GM18909 (cell line): Measurements from ENCODE around the gene CACNA2D1.
"Not testable (repeated sequence)": the region's sequence is repeated elsewhere in the genome, so short reads cannot be mapped to it uniquely, and the experiment has no call there.

Experiments
- ATAC-seq: cut with Tn5 transposase; IDR thresholded peaks from one replicate; pipeline ENCODE4 v1.9.1; 2021; ENCODE audit warnings: mild to moderate bottlenecking; ENCODE audit not compliant: unreplicated experiment, poor library complexity

Gene CACNA2D1

GRCh38 chr7:82141427-82141826, 302.1 kb downstream of the CACNA2D1 start:
- ATAC-seq = no peak

GRCh38 chr7:82140608-82141007, 303.0 kb downstream of the CACNA2D1 start:
- ATAC-seq = not testable (repeated sequence)

- ATAC-seq = no peak
Observed at GRCh38 chr7:82131215-82131614, 312.4 kb downstream of the CACNA2D1 start.

DNA sequence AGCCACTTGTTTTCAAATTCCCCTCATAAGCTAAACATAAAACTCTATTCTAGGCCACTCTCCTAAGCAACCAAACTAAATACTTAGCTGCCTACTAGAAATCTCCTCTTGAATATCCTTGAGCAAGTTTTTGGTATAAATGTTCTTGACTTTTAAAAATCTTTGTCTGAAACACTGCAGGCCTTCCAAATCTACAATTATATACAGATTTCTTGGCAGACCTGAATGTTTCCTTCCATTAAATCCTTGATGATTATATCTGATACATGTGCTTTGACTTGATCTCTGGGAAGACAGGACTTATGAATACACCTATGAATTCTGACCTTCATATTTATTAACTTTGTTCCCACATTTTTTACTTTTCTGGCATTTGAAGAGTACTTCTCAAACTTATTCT, 314.5 kb downstream of the CACNA2D1 start:
- ATAC-seq = no peak

DNA sequence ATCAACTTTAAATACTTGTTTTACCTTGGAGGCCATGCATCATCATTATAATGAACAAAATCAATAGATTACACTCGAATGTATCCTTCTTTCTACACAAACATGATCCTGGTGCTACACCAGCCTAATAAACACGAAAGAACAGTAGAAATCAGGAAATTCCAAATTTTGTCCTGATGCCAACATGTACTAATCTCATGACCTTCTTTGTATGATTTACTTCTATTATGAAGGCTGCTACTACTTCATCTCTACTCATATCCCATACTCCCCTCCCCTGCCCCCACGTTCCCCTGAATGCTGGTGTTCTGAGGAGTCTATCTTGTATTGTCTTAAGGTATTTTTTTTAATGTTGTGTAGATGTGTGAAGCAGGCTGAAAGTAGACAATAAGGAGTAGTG, 315.0 kb downstream of the CACNA2D1 start:
- ATAC-seq = no peak

- ATAC-seq = no peak
Observed at GRCh38 chr7:82126576-82126975, 317.0 kb downstream of the CACNA2D1 start.

DNA sequence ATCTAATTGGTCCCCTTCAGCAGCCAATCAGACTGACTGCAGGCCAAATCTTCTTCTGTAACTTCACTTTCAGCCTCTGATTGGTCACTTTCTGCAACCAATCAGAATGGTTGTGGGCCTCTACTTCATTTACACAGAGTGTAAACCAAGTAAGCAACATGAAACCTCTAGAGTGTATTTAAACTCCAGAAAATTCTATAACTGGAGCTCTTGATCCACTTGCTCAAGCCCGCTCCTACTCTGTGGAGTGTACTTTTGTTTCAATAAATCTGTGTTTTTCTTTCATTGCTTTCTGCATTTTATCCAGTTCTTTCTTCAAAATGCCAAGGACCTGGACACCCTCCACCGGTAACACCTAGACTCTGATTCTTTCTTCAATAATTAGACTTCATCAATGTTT, 319.1 kb downstream of the CACNA2D1 start:
- ATAC-seq = no peak

- no peak for ATAC-seq
Observed at GRCh38 chr7:82122275-82122674, 321.3 kb downstream of the CACNA2D1 start.

DNA sequence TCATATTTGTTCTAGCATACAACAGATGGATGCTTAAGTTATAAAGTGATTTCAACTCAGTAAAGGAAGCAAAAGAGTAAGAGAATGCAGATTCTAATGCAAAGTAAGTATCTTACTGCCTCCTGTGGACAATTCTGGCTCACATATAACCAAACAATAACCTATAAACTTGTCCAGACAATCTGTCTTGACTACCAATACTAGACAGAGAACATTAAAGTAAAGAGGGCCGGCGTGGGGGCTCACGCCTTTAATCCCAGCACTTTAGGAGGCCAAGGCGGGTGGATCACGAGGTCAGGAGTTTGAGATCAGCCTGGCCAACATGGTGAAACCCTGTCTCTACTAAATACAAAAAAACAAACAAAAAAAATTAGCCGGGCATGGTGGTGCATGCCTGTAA, 329.3 kb downstream of the CACNA2D1 start:
- ATAC-seq = no peak

- ATAC-seq = no peak
Observed at GRCh38 chr7:82110146-82110840, 333.3 kb downstream of the CACNA2D1 start.

DNA sequence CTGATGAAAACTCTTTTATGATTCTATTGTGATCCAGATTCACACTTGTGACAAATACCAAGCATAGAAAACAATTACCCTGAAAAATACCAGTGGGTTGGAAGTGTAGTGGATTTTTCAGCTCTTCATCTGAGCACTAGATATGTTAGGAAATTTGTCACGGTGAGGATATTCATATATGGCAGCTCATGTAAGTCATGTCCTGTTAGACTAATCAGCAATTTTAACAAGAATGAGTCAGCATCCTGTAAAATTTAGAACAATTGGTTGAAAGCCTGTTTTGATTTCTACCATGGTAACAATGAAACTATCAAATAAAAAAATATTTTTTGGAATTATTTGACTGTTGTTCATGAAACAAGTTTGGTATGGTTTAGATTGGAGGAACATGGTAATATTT, 334.3 kb downstream of the CACNA2D1 start:
- no peak for ATAC-seq

GRCh38 chr7:82106201-82106600, 337.4 kb downstream of the CACNA2D1 start:
- no peak for ATAC-seq

GRCh38 chr7:82105463-82105862, 338.1 kb downstream of the CACNA2D1 start:
- ATAC-seq = no peak

DNA sequence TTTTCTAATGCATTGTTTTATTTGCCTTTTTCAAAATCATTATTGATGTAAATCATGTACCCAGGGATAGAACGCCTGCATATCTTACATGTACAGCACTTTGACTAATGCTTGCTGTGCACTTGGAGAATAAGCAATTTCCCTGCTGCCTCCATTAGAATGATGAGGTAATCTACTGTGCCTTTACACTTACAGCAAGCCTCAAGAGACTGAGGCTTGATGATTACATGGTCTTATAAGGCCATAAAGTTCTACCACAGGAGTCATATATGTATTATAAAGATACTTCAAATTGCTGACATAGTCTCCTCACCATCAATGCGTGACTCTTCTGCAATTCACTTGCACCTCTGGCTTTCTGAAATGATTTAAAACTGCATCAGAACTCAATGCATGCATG, 345.2 kb downstream of the CACNA2D1 start:
- ATAC-seq = no peak

DNA sequence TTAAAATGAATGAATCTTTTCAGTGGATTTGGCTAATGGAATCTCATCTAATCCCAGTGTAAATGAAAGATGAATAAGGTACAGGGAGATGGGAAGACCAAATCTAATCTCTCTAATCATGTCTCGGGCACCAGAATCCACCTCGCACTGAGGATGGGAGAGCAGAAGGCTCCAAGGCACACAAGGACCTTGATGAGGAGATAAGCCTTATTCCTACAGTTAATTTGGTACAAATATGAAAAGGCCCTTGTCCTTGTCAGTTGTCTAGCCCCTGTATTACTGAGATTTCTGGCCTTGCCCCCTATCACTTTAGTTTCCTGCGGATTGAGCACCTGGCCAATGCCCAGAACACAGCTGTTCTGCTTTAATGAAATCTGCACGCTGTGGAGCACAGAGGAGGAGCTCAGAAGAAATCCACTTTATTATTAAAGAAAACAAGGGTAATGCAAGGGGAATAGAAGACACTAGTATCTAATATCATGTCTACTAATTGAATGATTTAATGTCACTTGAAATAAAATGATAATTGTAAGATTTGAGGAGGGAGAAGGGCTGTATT, 352.4 kb downstream of the CACNA2D1 start:
- ATAC-seq = no peak

DNA sequence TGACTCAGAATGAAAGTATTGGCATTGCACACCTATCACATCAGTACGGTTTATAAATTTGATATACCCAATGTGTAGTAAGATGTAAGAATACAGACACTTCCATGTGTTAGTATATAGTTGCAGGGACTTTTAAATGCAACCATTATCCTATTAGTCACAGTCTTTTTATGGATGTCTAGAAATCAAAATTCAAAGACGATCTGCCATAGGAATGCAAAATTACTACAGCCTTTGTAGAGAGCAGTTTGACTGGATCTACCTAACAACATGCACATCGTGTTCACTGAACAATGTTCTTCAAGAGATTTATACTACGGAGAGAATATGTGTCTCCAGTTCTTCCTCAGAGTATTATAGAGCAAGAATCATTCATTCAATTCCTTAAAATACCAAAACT, 356.5 kb downstream of the CACNA2D1 start:
- no peak for ATAC-seq

- ATAC-seq = no peak
Observed at GRCh38 chr7:82085116-82085515, 358.5 kb downstream of the CACNA2D1 start.

DNA sequence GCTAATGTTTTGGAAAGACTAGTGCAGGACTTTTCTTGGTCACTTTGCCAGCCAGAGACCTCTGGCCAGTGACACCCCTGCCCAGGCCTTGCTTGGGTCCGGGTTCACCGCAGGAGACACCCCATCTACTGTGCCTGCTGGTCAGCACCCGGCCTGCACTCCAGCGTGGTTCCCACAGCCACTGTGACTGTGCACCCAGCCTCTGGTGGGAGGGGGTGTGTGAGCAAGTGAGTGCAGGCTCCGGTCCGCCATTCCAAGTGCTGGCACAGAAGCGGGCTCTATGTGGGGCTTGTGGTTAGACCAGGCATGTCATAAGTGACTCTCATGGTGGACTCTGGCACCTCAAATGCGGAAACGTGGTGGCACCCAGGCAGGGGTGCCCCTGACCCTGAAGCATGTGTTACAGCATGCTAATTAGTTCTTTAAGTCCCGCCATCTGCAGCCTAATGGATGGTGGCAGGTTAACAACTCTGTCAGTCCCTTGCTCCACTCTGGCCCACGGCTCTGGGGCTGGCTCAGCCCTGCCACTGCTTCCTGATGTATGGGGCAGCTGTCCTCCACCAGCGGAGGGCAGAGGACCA, 361.8 kb downstream of the CACNA2D1 start:
- ATAC-seq = no peak

DNA sequence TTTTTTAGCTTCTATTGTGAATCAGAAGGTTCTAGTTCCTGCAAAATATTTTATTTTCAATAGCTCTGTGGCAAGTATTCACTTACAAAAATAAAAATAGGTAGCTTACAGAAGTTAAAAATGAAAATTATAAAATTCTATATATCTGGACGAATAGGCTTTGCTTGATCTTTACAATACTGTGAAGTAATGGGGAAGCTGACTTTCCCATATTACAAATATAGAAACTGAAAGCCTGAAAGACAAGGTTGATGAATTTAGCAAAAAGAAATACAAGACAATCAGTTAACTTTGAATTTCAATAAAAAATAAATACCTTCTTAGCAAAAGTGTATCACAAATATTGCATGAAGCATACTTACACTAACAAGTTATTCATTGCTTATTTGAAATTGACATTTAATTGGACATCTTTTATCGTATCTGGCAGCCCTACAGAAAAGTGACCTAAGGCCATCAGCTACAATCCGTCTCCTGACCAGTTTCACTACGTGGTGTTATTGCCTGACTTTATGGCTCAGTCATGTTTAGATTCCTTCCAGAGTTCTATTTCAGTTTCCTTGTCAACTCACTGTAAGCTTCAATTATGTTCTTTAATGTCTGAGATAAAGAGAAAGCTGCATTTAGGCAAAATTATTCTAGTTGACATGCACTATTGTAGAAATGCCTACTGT, 363.2 kb downstream of the CACNA2D1 start:
- peak; percentile 50 for ATAC-seq

GRCh38 chr7:82079527-82079926, 364.1 kb downstream of the CACNA2D1 start:
- ATAC-seq = no peak

DNA sequence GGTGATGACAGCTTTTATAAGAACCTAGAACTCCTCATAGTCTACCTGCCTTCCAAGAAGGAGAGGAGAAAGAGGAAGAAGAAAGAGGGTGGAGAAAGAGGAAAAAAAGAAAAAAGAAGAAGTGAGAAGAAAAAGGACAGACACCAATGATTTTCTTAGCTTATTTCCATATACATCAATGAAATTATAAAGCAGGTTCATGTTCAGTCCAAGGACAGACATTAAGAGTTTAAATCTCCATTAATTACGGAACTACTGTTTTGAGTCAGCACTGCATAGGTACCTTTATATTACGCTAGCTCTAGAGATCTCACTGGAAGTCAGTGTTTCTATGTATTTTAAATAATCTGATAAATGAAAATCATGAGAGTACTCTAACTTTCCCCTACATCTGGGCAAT, 364.8 kb downstream of the CACNA2D1 start:
- no peak for ATAC-seq
